HG03565 (cell line): ENCODE measurements around the gene DOCK1.

Experiments used
- ATAC-seq: cut with Tn5 transposase; IDR thresholded peaks from one replicate; pipeline ENCODE4 v1.9.1; 2021; ENCODE audit warnings: mild to moderate bottlenecking, moderate library complexity; ENCODE audit not compliant: unreplicated experiment

DOCK1 gene

DNA sequence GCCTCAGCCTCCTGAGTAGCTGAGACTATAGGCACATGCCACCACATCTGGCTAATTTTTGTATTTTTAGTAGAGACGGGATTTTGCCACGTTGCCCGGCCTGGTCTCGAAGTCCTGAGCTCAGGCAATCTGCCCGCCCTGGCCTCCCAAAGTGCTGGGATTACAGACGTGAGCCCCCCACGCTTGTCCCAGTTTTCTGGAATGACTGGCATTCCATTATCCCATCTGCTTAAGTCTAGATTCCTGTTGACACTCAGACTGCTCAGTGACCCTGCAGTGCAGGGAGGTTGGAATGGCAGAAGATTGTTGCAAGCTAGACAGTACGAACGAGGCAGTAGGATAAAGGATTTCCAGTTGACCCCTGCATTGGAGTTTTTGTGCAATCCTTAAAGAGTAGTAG lies 508.8 kb downstream of the DOCK1 start:
- ATAC-seq: no peak

DNA sequence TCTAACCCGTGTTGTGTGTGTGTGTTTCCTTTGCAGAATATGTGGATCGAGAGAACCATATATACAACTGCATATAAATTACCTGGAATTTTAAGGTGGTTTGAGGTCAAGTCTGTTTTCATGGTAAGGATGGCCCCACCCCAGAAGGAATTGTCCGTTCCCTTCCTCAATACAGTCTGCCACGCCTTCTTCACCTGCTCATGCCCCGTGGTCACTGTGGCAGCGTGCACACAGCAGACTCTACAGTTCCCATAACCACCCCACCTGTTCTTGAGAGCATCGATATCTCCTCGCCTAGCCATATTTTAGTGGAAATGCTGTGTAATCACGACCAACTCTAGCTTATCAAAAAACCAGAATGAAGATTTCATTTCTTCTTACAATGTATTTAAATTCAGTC lies 509.9 kb downstream of the DOCK1 start:
- no peak for ATAC-seq

DNA sequence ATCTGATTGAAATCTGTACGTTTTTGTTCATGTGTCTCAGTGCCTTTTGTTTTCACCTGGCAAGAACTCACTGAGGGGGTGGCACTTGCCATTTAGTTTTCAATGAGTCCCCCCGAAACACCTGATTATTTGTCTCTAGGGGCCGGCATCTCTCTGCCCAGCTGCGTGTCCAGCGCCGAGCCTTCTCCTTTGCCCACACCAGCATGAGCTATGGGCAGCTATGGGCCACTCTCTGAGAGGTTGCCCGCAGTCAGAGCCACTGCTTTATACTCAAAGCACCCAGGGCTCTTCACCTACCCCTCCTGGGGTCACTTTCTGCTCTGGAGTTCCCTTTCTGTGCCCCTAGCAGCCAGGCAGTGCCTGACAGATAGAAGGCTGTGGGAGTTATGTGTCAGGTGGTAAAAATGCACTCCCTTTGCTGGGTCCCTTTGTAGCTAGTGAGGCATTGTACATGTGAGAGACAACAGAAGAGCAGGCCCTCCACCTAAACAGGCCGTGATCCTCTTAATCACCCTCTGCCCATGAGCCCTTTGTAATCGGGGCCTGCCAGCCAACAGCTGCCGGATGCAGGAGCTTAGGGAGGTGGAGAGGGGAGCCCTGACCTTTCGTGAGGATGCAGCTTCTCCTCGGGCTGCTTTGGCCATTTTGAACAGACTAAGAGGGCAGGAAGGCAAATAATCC lies 510.8 kb downstream of the DOCK1 start:
- ATAC-seq: no peak

DNA sequence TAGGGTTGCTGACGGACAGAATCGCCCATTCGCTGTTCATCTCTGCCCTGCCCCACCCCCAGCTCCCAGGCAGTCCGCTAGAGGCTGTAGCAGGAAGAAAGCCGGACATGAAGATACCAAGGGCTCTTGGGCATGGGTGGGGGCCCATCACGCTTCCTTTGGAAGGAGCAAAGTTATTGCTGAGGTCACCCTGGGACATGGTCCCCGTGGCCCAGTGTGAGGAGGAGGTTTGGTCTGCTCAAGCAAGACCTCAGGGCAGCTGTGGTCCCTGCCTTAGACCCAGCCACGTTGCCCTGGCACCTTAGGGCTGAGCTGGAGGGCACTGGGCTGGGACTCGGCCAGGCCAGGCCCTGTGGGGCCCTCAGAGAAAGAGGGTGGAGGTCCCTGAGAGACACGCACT lies 511.8 kb downstream of the DOCK1 start:
- no peak for ATAC-seq

DNA sequence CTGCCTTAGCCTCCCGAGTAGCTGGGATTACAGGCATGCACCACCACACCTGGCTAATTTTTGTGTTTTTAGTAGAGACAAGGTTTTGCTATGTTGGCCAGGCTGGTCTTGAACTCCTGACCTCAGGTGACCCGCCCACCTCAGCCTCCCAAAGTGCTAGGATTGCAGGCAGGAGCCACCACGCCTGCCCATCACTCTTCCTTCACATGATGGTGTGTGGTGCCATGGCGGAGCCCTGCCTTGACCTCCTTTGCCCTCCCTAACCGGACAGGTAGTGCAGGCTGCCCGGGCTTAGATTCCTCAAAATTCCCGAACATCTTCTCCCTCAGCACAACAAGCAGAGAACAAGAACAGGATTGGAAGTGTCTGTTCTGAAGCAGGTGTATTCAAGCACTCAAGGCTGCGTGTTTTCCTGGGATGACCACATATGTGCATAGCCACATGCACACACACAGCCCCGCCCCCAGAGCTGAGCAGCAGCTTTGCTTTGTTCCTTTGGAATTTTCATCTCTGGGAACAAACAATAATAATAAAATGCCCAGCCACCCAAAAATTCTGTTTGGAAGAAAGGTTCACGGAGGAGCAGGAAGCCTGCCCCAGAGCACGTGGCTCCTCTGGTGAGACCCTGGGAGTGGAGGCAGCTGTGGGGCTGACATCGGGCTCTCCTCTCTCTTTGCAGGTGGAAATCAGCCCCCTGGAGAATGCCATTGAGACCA lies 512.6 kb downstream of the DOCK1 start:
- ATAC-seq: no peak

DNA sequence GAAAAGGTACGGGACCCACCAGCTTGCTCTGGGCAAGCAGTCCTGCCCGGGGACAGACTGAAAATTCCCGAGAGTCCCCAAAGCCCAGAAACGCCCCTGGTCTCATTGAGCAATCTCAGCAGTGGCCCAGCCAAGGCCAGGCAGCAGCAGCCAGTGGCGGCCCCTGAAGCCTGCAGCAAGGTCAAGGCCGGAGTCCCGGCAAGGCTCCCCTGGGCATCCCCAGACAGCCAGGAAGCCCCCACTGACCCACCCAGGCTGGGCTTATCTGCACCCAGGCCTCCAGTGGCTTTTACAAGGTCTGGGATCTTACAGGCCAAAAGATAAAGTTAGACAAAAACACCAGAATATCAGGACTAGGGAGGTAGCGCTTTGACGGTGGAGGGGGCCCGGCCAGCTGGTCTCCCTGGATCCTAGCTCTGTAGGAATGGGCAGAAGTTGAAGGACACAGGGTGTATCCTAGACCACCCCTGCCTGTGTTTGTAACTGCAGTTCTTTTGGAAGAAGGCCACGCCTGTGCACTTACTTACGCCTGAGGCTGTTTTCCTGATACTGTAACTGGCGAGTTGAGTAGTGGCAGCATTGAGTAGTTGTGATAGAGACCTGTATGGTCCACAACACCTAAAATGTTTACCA lies 513.4 kb downstream of the DOCK1 start:
- no peak for ATAC-seq

DNA sequence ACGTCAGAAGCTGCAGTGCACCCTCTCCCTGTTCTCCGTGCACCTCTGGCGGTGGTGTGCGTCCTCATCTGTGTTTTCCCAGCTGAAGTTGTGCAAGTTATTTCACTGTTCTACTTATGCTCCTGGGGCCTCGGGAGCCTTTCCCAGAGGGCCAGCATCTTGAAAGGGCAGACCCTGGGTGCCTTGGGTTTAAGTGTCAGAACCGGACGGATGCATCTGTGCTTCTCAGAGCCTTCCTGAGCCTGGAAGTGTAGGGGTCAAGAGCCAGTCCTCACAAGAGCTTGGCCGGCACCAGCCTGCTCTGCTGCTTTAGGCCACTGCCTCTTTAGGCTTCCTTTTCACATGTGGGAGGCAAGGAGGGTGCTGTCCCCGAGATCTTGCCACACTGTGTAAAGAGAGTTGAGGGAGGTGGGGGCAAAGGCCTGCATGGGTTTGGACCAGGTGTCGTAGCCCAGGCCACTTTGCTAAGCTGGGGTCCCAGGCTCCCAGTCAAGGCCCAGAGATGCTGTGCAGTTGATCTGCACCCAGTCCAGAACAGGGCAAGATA lies 515.0 kb downstream of the DOCK1 start:
- ATAC-seq: no peak

DNA sequence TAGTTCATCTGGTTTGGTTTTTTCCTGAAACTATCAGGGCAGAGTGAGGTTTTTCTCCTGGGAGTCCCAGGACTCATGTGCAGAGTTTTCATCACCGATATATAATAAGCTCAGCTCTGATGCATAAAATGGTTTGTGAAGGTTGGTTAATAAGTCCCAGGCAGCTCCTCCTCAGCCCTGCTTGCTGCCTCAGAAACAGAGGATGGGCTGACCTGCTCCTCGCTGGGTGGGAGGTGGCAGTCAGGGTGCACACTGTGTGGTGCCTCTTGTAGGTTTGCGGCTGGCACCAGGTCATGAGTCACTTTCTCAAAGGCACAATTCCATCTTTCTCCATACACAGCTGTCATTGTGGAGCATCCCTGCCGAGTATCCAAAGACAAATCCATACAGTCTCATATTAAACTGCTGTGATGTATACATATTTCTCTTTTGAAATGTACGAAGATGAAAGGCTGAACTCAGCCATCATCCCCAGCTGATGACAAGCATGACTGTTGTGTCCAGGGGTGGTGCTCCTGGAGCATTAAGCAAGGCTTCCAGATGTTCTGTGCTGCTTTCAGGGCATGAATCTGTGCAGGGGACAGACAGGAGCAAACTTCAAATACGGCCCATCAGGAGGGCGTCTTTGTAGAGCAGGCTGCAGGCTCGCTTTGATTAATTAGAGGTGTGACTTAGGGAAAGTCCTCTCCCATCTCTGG lies 518.1 kb downstream of the DOCK1 start:
- ATAC-seq: no peak

DNA sequence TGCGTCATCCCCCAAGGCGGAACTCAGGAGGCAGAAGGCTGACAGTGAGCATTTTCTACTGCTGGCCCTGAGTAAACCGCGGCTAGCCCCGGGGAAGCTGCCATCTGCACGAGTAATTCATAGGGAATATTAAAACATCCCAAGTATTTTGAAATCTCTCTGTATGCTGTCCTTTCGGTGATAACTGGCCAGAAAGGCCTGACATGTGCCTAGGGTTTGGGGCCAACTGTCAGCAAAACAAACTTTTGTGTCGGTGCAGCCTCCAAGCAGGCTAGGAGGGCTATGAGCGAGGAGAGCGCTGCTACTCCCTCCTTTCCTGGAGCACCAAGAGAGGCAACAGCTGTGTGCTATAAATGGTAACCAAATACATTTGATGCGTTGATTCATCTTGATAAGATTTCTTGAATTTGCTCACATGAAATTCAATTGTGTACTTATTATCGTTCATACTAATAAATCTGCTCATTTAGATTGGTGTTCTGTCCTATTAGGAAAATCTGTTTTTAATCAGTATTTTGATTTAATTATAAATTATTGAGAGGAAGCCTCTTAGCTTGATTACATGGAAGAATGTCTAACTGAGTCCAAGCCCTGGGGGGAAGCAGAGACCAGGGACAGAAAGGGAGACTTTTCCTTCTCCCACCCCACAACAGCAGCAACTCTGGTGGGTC lies 519.5 kb downstream of the DOCK1 start:
- no peak for ATAC-seq

DNA sequence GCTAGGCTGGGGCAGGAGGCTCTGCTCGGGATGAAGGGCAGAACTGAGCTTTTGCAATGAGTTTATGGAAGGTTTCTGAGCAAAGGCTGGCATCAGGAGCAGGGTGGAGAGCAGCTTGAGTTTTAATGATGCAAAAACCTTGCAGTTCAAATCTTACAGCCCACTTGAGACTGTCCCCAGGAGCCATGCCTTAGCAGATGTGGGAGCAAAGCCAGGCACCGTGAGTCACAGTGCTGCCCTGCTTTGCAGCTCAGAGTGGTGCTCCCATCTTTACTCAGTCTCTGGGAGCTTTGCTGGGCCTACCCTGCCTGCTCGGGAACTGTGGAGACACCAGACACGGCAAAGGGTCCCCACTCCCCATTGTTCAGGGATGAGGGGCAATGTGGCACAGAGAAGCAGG lies 521.5 kb downstream of the DOCK1 start:
- no peak for ATAC-seq

DNA sequence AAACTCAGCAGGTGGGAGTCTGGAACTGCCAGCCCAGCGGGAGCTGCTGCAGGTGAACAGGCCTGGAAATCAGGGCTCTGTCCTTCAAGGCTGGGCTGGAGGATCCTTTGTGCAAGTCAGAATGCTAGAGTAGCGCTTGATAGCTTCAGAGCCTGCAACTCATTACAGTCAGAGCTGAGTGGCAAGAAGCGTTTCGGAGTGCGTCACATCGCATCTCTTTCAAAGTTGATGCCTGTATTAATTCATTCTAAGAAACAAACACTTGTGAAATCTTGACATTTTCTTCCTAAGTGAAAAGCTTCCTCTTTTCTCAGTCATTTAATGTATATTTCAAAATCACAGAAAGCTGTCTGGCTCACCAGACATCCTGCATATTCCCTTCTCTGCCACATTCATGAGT lies 522.7 kb downstream of the DOCK1 start:
- no peak for ATAC-seq

DNA sequence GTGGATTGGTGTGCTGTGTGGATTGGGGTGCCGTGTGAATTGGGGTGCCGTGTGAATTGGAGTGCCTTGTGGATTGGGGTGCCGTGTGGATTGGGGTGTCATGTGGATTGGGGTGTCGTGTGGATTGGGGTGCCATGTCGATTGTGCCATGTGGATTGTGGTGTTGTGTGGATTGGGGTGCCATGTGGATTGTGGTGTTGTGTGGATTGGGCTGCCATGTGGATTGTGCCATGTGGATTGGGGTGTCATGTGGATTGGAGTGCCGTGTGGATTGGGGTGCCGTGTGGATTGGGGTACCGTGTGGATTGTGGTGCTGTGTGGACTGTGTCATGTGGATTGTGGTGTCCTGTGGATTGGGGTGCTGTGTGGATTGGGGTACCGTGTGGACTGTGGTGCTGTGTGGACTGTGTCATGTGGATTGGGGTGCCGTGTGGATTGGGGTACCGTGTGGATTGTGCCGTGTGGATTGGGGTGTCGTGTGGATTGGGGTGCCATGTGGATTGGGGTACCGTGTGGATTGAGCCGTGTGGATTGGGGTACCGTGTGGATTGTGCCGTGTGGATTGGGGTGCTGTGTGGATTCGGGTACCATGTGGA lies 523.3 kb downstream of the DOCK1 start:
- ATAC-seq: no peak

DNA sequence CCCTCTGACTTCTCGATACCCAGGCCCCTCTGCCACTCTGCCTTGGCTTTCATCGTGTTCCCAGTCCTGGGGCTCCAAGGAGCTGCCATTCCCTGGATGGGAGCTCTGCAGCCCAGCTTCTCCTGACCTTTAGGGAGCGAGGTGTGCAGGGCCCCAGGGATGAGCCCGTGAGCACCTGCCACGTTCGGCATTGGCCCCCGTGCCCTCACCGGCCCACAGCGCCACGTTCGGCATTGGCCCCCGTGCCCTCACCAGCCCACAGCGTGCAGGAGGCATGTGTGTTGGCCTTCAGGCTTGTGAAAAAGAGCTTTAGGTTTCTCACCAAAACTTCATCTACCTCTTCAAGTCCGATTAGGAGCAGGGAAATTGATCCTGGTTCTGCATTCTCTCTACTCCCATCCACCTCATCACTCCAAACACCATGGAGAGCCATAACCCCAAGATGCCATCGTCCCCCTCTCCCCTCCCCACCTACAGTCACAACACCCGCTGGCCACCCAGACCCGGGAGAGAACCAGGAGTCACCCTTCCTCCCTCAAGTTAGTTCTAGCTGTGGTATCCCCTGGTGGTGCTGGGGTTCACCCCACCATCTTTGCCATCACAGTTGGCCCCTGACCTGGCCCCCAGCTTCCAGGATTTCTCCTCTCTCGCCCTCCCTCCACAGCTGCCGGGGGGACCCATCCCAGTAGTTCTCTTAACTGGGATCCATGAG lies 524.5 kb downstream of the DOCK1 start:
- ATAC-seq: no peak

DNA sequence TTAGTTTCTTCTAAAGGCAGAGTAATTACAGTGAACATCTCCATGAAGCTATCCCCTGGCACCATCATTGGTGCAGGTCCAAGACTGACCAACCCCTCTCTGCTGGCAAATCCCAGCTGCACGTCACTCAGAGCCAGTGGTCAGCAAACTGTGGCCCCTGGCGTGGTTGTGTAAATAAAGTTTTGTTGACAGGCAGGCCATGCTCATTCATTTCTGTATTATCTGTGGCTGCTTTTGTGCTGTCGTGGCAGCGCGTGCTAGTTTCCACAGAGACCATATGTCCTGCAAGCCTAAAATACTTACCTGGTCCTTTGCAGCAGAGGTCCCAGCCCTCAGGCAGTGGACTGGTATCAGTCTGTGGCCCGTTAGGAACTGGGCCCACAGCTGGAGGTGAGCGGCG lies 526.3 kb downstream of the DOCK1 start:
- no peak for ATAC-seq

DNA sequence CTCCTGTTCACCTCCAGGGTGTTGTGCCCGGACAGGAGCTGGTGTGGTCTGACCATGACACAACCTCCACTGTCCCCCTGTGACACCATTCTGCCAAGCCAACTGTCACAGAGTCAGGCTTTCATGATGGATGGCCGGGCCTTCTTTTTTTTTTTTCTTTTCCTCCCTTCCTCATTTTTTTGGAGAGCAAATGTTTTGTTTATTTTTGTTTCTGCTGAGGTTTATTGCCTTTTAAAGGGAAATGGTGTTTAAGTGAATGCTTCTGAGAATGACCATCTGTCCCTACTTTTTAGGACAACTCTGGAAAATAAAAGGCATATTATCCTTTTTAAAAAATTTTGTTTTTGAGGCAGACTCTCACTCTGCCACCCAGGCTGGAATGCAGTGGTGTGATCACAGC lies 528.8 kb downstream of the DOCK1 start:
- ATAC-seq: no peak

DNA sequence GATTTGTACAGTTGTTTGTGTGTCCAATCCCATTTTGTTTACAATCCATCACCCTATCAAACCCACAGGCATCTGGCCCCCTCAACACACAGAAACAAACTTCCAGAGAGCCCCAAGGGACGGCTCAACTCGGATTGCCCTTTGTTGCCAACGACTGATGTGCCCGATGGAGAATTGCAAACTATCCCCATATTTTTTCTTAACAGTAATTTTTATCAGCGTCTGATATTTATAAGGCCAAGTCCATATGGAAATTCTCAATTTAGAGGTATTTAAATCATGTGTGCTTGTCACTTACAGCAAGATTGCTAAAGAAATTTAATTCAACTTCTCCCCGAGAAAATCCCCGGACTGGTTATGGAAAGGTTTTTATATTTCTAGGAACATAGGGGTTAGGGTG lies 530.0 kb downstream of the DOCK1 start:
- no peak for ATAC-seq

DNA sequence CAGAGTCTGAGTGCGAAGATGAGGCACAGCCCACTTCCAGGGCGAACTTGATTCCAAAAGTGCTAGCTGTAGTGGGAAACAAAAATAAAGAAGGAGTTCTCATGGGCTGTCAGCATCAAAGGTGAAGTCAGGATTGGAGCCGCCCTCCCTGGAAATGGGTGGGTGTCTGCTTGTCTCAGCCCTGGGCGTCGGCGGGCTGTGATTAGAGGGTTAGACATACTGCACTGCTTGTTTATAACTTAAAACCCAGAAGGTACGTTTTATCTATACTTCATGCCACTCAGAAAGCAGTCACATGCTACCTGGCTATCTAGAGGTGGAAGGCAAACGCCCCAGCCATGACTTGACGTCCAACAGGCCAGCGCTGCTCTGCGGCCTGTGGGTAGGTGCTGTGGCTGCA lies 535.1 kb downstream of the DOCK1 start:
- no peak for ATAC-seq

DNA sequence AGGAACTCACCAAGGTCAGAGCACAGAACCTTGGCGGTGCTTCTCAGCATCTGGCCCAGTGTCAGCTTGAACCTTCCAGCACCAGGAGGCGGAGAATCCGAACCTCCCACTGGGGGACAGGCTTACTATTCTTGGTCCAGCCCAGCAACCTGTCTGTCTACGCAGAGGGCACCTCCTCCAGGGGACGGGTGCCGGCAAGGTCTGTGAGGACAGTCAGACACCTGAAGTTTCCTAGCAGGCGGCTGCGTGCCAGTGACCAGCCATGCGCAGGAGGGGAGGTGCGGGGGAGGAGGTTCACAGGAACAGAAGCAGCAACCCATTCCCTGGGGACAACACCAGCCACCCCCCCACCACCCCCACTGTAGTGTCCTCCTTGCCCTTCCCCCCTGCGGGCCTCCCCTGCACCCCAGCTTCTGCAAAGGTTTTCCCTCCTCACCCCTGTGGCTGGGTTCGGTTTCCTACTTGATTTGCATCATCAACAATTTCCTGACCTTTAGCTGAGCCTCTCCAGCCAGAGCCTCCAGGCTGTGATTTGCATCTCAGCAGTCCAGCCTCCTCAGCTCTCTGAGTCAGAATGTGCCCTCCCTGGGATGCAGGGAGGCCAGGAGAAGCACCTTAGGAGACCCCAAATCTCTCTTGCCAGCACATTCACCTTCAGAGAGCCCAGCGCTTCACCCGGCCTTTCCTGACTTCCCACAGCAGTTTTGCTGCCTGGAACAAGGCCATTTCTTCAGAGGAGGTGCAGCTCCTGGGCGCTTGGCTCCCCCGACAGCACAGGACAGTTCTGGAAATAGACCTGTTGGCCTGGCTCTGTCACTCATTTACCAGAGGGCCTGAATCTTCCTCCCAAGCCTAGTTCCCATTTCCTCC lies 536.4 kb downstream of the DOCK1 start:
- ATAC-seq: no peak

DNA sequence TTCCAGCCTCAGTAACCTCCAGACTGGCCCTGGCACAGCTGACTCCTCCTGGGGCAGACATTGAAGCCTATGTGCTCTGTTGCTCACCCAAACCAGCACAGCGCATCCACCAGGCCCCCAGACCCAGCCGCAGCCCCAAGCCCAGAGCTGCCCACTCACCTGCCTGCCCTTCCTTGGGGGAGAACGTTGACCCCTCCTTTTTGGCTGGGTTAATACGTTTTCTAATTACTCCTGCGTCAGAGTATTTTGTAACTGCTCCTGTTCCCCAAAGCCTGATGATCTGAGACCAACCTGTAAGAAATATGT lies 536.9 kb downstream of the DOCK1 start:
- ATAC-seq: no peak
